ENCODE measurements around the gene IFITM10.

Gene IFITM10

GRCh38 chr11:1750840-1751530 lies 590 bp upstream of the IFITM10 start:
- peak; percentile 29 for DNase-seq

- peak; percentile 37 for DNase-seq
Measured at GRCh38 chr11:1749395-1750351, 722 bp downstream of the IFITM10 start.

DNA sequence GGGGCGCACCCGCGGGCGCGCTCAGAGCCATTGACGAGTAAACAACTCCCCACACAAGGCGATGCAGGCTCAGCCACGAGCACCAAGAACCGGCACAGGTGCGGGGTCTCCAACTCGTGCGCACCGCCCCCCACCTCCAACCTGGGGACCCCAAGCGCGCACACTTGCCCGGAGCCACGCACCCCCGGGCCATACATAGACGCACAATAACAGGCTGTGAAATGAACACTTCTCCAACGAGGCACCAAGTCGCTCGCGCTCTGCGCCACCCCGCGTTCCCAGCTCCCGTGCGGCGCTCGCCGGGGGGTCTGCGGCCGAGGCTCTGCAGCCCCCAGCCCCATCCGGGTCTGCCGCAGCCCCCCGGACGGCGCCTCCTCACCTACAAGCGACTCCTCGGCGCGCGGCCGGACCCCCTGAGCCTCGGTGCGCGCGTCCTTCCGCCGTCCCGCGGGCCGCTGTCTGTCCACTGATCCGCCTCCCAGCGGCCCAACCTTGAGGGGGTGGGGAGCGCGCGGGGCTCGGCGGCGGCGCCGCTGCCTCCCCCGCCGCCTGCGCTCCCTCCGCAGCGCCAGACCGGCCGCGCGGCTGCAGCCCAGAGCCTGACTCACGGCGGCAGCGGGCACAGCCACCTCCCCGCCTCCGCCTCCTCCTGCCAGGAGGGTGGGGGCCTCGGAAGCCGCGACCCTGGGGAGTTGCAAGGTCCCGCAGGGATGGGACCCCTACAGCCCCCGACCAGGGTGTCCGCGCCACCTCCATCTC lies 1.6 kb downstream of the IFITM10 start:
- DNase-seq, result peak; percentile 31

DNA sequence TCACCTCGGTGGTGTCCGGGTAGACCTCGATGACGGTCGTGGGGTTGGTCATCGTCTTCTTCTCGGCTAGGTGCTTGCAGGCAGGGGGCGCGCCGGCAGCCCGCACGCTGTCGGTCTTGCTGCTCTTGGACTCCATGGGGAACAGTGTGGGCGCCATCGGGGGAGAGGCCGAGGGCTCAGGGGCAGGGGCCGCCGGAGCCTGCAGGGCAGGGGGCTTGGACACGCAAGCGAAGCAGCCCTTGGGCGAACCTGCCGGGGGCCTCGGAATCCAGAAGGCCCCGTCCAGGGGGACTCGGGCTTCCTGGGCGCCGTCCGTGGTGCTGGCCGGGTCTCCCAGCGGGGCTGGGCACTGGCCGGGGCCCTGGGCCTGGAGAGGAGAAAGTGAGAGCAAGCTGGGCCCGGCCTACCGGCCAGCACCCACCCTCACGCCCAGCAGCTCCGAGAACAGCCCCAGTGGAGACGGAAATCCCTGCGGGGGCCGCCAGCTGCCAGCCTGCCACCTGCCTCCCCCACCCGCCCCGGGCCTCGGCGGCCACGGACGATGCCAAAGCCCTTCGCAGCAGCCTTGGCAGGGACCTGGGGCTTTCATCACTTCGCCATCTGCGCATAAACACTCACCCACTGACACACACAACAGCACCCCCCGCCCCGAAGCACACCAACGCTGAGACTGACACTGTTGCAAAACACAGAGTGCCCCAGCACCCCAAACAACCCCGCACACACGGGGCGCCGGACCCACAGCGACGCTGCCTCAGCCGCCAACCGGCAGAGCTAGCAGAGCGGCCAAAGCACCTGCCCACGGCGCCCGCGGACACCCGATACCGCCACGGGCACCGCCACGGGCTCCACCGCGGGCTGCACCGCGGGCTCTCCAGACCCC lies 2.4 kb downstream of the IFITM10 start:
- DNase-seq, result peak; percentile 27

DNA sequence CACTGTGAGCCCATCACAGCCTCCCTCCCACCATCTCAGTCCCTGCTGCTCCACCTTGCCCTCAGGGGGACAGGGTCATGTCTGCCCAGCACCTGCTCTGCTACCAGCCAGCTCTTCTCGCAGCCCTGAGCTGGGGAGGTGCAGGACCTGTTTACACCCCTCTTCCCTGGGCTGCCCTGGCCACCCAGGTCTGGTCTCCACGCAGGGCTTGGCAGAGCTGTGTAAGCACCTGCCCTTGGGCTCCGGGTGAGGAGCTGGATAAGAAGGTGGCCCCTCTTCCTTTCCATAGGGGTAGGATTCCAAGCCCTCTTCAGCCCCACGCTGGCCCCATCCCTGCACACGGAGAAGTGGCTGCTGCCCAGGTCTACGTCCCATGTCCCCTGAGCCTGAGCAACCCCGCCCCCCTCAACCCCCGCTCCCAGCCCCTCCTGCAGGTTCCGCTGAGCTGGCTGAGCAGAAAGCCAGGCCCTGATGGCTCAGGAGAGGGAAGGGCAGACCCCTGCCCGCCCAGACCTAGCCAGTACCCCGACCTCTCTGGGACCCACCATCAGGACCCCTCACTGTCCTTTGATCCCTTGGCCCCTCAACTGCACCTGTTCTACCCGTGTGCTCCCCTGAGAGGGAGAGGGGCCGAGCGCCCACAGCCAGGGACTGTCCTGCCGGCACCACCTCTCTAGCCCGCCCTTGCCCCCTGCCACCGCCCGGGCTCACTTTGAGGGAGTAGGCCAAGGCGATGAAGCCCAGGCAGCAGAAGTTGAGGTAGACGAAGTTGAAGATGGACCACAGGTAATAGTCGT lies 3.2 kb downstream of the IFITM10 start:
- peak; percentile 27 for DNase-seq

GRCh38 chr11:1746511-1746931 lies 3.9 kb downstream of the IFITM10 start:
- DNase-seq, result peak; percentile 33

DNA sequence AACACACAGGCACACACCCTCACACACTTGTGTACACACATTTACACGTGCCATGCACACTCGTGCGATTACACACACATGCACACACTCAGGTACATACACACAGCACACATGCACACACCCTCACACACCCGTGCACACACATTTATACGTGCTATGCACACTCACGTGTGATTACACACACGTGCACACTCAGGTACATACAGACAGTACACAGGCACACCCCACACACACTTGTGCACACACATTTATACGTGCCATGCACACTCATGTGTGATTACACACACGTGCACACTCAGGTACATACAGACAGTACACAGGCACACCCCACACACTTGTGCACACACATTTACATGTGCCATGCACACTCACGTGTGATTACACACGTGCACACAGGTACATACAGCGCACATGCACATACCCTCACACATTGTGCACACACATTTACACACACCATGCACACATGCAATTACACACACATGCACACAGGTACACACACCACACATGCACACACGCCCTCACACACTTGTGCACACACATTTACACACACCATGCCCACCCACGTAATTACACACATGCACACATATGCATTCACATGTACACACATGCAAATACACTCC lies 4.6 kb downstream of the IFITM10 start:
- peak; percentile 15 for DNase-seq

DNA sequence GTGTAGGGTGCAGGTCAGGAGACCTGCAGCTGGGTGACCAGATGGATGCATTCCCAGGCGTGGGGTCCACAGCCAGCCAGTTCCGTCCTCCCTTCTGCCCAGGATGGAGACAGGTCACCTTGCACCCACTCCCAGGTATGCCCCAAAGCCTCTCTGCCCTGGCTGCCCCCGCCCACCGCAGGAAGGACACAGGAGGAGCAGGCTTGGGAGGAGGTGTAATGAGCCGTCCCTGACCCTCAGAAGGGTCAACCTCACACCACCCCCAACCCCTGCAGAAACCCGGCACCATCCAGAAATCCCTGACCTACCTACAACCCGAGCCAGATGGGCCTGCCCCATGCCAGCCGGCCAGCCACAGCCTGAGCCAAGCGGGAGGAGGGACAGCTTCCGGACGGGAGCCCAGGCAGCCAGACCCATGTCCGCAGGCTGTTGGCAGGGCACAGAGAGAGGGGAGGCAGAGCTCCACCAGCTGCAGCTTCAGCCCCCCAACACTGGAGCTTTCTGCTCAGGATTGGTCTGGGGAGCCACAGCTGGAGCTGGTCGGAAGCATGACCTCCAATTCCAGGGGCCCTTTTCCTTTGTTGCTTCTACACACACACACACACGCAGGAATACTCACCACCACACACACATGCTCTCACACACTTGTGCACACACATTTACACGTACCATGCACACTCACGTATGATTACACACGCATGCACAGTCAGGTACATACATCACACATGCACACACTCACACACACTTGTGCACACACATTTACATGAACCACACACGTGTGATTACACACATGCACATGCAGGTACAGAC lies 5.3 kb downstream of the IFITM10 start:
- peak; percentile 43 for DNase-seq

GRCh38 chr11:1744137-1744886 lies 6.1 kb downstream of the IFITM10 start:
- peak; percentile 25 for DNase-seq

DNA sequence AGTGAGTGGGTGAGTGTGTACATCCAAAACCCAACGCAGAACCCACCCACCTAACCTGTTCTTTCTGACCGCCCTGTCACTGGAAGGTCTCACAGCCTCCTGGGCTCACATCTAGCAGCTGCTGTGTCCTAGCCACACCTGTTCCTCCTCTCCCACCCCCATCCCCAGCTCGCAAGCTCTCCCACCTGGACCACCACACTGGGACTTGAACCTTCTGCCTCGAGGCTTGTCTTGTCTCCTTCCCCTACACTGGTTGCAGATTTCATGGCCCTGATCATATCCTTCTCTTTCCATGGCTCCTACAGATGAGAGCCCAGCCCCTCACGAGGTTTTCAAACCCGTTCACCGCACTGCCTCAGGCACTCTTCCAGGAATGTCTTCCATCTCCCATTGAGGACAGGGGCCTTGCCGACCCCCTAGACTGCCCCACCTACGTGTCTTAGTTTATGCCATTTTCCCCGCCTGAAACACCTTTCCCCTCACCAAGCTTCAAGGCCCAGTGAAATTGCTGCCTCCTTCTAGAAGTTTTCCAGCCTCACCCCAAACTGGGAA lies 6.7 kb downstream of the IFITM10 start:
- peak; percentile 17 for DNase-seq

GRCh38 chr11:1742869-1743584 lies 7.4 kb downstream of the IFITM10 start:
- no peak for DNase-seq

- DNase-seq, result peak; percentile 3
Measured at GRCh38 chr11:1742371-1742770, 8.0 kb downstream of the IFITM10 start.

DNA sequence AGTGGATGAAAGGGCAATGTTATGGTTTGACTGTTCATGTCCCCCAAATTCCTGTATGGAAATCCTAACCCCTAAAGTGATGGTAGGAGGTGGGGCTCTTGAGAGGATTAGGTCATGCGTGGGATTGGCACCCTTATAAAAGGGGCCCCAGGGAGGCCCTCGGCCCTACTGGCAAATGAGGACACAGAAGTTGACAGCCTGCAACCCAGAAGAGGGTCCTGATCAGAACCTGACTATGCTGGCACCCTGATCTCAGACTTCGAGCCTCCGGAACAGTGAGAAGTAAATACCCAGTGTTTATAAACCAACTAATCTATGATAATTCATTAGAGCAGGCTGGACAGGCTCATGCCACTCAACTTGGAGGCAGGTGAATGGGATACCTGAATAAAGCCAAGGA lies 8.7 kb downstream of the IFITM10 start:
- DNase-seq, result no peak

DNA sequence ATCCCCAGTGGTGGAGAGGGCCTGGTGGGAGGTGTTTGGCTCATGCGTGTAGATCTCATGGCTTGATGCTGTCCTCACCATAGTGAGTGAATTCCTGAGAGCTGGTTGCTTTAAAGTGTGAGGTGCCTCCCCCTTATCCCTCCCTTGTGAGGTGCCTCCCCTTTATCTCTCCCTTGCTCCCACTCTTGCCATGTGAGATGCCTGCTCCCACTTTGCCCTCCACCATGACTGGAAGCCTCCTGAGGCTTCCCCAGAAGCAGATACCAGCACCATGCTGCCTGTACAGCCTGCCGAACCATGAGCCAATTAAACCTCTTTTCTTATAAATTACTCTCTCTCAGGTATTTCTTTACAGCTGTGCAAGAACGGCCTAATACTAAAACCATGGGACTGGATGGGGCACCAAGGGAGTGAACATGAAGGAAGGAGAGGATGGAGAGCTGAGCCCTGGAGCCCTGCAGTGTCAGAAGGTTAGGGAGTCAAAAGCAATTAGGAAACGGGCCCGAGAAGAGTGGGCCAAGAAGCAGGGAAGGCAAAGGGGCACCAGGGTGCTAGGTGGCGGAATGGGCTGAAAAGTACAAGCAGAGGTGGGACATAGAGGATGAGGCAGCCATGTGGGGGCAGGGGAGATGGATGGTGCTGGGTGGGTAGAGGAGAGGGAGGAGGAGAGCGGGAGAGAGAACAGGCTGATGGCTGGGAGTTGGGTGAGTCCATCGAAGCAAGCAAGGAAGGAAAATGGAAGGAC lies 9.4 kb downstream of the IFITM10 start:
- no peak for DNase-seq

- no peak for DNase-seq
Measured at GRCh38 chr11:1739576-1739975, 10.8 kb downstream of the IFITM10 start.

GRCh38 chr11:1738380-1738779 lies 12.0 kb downstream of the IFITM10 start:
- no peak for DNase-seq

GRCh38 chr11:1737080-1737757 lies 13.2 kb downstream of the IFITM10 start:
- DNase-seq, result no peak
